Left kidney (tissue), 2 donors: ENCODE data around the gene EMC10. TPM values are rescaled to one million over a fixed set of nuclear protein-coding genes. Genes with fewer than 3 reads are reported as not detected.

Source experiments
- DNase-seq: peaks from one replicate; pipeline ENCODE4 v3.0.0-alpha.2; 2013
- polyA plus RNA-seq: library from polyadenylated mRNA; unstranded; fragments of 120-200 nt; gene quantifications from one replicate; pipeline ENCODE4 v1.2.1, GENCODE V29; 2013; ENCODE audit not compliant: insufficient read length

Gene EMC10
- polyA plus RNA-seq, 1 donor: 86.1 TPM

- DNase-seq: no peak
Observed at GRCh38 chr19:50476907-50477238, 566 bp downstream of the EMC10 start.

DNA sequence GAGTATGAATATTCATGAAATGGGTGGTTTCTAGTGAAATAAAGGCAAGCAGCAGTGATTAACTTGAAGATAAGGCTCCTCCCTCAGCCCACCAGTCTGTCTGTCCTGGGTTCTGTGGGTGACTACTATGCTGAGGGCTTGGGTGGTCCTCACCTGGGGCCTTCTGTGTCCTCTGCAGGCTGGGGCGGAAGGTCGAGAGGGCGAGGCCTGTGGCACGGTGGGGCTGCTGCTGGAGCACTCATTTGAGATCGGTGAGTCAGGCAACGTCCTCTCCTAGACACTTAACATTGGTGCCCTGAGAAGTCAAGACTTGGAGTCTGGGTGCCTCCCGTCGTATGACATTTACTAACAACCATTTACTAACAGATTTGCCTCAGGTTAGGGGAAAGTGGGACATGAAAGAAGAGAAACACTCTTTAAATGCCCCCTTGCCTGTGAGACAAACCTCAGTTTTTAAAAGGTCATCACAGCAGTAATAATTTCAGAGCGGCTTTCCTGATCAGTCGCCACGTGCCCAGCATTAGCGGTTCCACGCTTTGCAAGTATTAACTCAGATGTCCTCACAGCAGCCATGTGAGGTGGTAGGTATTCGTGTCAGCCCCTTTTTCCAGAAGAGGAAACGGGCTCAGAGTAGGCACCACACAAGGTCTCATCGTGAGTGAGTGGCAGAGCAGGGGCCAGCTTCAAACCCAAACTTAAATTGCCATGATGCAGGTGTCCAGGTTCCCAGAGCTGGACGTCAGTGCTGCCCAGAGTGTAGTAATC is 1.6 kb downstream of the EMC10 start:
- no peak for DNase-seq

- DNase-seq: no peak
Observed at GRCh38 chr19:50478901-50479715, 2.8 kb downstream of the EMC10 start.

GRCh38 chr19:50479761-50480251 is 3.5 kb downstream of the EMC10 start:
- DNase-seq: no peak

- DNase-seq: no peak
Observed at GRCh38 chr19:50480281-50481111, 4.2 kb downstream of the EMC10 start.

DNA sequence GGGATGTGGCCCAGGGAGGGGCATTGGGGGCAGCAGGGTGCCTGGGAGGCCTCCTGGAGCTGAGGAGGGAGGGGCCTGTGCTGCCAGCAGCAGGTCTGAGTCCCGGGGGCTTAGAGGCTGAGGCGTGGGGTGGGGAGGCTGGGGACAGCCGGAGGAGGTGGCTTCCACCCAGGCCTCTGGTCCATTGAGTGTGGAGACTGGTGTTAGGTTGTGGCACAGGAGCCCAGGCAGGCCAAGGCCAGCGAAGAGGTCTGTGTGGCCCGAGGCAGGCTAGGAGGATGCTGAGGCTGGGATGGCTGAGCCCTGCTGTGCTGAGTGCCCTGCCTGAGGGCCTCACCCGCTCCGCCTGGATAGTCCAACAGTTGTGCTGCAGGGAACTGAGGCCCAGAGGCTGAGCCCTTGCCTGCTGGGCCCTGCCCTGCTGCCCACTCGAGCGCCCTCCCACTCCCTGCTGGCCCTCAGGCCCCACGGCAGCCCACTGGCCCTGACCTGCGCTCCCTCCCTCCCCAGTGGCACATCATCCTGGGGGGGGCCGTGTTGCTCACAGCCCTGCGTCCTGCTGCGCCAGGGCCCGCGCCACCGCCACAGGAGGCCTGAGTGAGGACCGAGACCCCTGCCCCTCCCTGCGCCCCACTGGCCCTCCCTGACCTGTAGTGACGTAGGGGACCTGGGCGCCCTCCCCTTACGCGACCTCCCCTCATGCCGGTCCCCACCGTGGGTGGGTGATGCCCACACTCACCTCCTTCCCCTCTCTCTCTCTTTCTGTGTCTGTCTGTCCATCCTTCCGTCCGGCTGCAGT is 5.2 kb downstream of the EMC10 start:
- no peak for DNase-seq

DNA sequence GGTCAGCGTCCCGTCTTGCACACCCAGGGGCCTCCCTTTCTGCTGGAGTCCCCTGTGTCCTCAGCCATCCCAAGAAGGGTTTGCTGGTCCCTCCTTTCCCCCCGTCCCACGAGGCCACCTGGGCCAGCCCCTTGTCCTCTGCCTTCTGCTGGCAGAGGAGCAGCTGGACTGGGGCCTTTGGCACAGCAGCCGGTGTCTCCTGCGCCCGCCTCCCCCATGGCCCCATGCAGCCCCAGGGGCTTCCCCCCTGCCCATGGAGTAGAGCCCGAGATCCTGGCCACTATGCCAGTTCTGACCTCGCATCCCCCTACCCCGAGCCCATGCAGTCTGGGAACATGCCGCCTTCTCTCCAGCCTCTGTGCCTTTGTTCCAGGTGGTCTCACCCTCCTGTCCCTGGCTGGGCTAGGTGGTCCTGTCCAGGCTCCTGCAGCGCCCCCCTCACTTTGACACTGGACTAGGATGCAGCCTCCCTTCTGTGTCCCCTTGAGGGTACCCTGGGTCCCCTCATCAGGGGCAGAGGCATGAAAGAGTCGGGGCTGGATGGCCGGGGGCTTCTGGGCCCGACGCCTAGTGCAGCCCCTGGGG is 6.1 kb downstream of the EMC10 start:
- DNase-seq: no peak

GRCh38 chr19:50482916-50483315 is 6.6 kb downstream of the EMC10 start:
- no peak for DNase-seq

DNA sequence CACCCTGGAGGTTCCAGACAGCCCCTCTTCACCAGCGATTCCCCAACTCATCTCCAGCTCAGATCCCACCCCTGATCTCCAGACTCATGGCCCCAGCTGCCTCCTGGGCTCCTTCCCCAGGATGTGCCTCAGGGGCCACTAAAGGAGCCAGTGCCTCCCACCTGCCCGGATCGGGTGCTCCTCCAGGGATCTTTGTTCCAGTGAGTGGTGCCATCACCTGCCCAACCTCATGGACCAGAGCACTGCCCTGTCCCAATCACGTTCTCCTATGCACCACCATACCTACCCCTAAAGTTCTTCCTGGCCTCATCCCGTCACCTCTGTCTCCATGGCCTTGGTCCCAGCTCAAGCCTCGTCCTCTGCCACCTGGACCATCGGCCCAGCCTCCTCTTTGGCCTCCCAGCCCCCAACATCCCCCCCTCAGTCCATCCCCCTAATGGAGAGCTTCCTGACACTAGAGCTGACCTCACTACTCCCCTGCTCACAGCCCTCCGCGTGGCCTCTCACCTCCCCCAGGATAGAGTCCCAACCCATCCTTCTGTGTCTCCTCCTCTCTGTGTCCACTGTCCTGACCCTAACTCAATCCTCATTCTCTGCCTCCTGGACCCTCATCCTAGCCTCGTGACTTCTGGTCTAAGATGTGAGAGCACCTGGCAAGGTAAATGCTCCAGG is 9.1 kb downstream of the EMC10 start:
- DNase-seq: no peak

DNA sequence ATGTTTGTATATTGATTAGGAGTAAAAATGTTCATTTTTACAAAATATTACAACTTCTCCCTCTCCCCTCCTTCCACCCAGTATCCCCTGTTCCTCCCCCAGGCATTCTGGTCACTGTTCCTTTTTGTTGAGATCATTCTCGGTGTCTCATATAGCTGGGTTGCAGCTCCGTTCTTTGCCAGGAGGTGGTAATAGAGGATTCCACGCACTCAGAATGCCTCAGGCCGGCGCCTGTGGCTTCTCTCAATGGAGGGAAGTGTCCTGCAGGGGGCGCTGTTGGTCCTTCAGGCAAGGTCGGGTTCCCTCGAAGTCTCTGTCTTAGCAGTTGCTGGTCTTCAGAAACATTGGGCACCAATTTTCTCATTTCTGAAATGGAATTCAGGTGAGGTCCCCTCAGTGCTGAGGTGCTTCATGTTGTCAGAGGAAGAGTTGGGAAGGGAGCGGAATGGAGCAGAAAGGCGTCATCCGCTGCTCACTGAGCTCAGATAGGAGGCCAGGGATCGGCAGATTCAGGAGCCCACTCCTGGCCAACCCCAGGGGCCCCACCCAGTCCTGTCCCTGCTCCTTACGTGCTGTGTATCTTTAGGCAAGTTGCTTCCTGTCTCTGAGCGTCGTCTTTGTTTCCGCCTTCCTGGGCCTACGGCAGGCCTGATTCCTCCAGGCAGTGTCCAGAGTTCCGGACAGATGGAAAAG is 10.7 kb downstream of the EMC10 start:
- no peak for DNase-seq

DNA sequence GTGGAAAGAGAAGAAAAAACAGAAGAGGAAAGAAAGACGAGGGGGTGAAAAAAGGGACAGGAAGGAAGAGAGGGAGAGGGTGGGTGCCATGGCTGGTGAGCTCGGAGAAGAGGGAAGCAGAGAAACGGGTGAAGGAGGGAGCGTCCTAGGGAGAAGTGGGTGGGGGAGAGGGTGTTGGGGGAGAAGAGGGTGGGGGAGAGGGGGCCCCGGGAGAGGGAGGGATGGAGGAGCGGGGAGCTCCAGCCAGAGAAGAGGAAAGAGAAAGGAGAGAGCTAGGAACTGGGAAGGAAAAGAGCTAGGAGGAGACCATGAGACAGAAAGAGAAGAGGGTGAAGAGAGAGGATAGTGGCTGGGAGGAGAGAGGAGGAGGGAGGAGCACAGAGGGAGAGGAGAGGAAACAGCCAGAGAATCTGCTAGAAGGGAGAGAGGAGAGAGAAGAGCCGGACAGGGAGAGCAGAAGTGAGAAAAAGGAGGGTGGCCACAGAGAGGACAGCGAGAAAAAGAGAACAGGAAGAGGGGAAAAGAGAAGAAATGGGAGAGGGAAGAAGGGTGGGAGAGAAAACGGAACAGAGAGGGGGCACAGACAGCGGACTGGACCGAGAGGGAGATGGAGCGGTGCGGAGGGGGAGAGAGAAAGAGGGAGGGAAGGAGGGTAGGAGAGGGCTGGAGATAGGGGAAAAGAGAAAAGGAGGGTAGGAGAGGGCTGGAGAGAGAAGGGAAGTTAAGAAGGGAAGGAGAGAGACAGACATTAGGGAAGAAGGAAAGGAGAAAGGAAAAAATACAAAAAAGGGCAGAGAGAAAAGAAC is 12.3 kb downstream of the EMC10 start:
- no peak for DNase-seq

- DNase-seq: no peak
Observed at GRCh38 chr19:50489461-50490011, 13.2 kb downstream of the EMC10 start.

DNA sequence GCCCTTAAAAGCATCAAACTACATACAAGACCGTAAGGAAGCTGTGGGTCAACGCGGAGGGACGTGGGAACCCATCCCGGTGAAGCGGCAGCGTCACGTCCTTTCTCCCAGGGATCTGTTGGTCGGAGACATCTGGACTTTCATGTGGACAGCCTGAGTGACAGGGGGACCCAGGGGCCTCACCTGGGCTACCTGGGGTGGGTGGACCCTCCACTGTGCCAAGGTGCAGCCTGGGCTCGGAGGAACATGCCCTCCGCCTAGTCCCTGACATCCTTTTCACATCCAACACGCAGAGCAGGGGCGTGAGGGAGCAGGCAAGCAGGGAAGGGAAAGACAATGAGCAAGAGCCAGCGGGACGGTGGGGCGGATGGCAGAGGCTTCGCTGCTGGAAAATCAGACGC is 14.1 kb downstream of the EMC10 start:
- no peak for DNase-seq

GRCh38 chr19:50490991-50491472 is 14.7 kb downstream of the EMC10 start:
- DNase-seq: no peak

GRCh38 chr19:50492303-50493052 is 16.2 kb downstream of the EMC10 start:
- no peak for DNase-seq

DNA sequence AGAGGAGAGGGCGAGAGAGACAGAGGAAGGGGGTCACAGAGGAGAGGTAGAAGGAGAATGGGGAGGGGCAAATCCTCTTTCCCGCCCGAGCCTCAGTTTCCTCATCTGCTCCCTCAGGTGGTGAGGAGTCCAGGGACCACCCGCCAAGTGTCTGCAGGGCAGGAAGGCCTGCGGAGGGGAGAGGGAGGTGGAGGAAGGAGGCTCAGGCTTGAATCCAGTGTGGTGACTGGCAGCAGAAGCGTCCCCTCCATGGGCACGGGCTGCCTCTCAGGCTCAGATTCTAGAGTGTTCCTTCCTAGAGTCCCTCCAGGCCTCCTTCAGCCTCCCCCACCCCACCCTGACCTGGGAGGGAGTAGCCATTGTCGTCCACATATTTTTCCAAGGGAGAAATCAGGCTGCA is 16.9 kb downstream of the EMC10 start:
- no peak for DNase-seq

GRCh38 chr19:50494186-50495019 is 18.1 kb downstream of the EMC10 start:
- DNase-seq: no peak
